ENCODE data around the gene ZNF593OS.
A peak's percentile ranks its signal among the peaks of the same experiment; 100 is the strongest.

The ZNF593OS gene

DNA sequence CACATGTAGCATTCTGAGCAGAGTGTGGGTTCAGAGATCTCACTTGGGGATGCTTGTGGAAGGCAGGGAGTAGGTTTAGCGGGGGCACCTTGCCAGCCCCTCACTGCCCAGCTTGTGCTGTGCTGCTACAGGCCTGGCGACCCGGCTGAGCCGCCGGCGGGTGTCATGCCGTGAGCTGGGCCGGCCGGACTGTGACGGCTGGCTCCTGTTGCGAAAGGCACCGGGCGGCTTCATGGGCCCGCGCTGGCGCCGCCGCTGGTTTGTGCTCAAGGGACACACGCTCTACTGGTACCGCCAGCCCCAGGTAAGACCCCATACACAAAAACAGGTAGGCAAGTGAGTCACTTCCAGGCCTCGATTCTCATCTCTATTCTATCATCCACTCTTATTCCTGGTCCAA is 13.3 kb upstream of the ZNF593OS start:
- no peak for DNase-seq (ENCODE audit: low read depth in 2 of 3, low spot score in 2 of 3)

DNA sequence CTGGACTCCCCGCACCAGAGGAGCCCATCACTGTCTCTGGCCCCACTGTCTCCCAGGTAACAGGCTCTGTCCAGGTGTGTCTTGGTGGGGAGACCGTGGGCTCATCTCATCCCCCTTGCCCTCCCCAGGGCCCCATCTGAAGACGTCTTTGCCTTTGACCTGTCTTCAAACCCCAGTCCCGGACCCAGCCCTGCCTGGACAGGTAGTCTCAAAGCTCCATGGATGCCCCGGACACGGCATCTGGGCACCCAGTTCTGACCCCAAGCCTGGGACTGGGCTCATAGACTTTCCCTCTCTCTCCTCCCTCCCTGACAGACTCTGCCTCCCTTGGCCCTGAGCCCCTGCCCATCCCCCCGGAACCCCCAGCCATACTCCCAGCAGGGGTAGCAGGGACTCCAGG is 12.5 kb upstream of the ZNF593OS start:
- DNase-seq (ENCODE audit: low read depth in 2 of 3, low spot score in 2 of 3): no peak

DNA sequence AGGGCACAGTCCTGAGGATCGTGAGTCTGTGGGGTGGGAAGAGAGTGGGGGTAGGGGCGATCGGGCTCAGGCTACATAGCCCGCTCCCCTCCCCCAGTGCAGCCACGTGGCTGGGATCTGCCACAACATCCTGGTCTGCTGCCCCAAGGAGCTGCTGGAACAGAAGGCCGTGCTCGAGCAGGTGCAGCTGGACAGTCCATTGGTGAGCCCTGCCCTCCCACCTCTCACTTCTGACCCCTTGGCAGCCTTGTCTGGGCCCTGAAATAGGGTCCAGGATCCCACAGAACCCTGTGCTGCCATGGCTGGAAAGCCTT is 10.7 kb upstream of the ZNF593OS start:
- DNase-seq (ENCODE audit: low read depth in 2 of 3, low spot score in 2 of 3): no peak

DNA sequence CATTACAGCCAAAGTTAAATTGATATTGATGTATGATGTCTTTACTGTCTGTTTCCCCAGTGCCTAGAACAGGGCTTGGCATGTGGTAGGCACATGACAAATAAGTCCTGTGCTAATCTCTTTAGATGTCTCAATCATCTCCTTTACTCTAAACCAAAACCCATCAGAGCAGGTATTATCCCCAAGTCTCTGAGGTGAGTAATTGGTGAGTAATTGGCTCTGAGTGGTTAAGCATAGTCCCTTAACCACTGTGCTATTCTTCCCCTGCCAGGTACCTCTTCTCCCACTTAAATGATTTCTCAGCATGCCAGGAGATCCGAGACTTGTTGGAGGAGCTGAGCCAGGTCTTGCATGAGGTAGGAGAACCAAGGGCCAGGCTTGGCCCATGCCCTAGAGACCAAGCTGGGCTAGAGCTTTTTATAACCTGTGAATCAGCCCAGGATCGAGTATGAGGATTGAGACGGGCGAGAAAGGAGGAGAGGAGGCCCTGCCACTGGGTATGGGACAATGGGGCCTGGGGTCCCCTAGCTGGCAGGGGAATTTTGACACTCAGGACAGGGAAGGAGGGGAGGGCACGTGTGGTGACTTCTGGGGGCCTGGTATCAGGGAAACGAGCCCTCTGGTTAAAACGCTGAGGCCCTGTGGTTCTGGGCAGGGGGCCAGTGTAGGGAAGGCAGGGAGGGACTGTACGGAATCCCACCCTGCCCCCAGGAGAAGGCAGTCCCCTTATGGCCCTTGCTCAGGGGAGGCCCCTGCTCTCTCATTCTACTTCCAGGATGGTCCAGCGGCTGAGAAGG is 10.2 kb upstream of the ZNF593OS start:
- DNase-seq (ENCODE audit: low read depth in 2 of 3, low spot score in 2 of 3): no peak

DNA sequence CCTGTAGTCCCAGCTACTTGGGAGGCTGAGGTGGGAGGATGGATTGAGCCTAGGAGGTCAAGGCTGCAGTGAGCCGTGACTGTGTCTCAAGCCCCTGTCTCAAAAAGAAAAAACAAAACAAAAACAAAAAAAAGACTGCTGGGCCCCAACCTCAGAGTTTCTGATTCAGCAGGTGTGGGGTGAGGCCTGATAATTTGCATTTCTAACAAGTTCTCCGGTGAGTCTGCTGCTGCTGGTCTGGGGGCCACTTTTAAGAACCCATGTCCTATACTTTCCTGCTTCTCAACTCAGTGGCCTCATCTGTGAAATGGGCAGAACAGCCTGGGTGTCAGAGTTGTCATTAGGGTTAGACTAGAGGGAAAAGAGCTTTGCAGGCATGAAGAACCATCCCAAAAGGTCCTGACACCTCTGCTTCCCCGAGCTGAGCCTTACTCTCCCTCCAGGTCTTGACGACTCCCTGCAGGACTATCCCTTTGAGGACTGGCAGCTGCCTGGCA is 8.4 kb upstream of the ZNF593OS start:
- DNase-seq (ENCODE audit: low read depth in 2 of 3, low spot score in 2 of 3): no peak

DNA sequence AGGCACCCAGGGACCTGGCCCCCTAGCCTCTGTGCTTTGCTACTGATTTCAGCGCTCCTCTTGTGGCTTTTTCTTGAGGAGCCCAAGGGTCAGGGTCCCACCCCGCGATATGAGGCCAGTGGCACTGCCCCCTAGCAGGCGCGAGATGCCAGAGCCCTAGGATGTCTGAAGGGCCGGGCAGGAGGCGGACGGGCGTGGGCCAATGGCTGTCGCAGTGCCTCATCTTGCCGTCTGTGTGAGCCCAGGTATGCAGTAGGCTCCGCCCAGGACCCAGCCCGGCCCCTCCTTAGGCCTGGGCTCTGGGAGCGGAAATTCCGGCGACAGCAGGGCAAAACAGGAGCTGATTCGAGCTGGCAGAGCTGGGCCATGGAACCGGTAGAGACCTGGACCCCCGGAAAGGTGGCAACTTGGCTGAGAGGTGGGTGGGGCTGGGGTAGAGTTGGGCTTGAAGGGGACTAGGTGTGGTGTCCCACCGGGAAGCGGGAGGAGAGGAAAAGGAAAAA is 5.6 kb upstream of the ZNF593OS start, which contains the start of gene CNKSR1:
CNKSR1 (plus strand) TSS at position 310 of the 503 bp plus-strand sequence; CDS start at position 367, 57 bp downstream.
- no peak for DNase-seq (ENCODE audit: low read depth in 2 of 3, low spot score in 2 of 3)

DNA sequence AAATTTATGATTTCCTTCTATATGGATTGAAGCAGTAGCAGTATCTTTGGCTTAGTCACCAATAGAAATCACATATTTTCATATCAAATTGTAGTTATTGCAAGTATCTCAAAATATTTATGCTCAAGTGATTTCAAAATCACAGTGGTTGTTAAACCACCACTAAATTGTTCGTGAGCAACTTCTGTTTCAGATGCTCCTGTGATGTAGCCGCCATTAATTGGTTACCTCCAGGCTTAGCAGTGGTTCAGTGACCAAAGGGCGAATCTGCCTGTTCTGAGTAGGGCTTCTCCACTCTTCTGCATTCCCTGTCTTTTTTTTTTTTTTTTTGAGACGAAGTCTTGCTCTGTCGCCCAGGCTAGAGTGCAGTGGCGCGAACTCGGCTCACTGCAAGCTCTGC is 3.7 kb upstream of the ZNF593OS start:
- DNase-seq (ENCODE audit: low read depth in 2 of 3, low spot score in 2 of 3): no peak

DNA sequence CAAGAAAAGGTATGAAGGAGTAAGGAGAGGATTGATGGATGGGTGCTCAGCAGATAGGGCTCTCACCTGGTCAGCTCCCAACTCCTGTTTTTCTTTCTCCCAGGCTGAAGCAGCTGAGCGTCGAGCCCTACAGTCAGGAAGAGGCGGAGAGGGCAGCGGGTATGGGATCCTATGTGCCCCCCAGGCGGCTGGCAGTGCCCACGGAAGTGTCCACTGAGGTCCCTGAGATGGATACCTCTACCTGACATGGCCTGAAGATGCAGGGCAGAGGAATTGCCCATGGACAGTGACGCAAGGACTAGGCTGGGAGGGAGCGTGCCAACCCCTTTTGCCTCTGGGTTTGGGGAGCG is 1.2 kb downstream of the ZNF593OS start:
- no peak for DNase-seq (ENCODE audit: low read depth in 2 of 3, low spot score in 2 of 3)

DNA sequence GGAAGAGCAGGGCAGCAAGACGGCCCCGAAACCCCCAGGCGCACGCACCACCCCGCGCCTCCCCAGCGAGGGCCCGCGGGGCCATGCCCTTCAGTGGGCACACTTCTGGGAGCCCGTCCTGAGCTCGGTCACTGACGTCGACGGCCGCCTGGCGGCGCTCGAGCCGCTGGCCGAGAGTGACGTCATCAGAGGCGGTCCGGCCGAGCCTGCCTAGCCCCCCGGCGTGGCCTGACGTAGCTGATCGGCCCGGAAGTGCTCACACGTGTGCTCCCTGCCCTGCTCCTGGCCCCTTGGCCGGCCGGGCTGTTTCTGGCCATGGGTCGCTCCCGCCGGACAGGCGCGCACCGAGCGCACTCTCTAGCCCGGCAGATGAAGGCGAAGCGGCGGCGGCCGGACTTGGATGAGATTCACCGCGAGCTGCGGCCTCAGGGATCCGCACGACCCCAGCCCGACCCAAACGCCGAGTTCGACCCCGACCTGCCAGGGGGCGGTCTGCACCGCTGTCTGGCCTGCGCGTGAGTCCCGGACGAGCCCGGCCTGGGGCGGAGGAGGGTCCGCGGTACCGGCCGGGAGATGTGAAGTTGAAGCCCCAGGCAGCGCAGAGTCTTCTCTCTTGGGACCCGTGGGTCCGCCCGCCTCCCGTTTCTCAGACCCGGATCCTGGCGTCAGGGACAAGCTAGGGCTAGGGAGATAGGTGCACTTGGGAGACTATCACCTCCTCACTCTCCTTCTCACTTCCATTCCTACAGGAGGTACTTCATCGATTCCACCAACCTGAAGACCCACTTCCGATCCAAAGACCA is 1.8 kb downstream of the ZNF593OS start, which contains the start of gene ZNF593:
ZNF593 (plus strand) TSS at position 240 of the 803 bp plus-strand sequence; CDS start at position 316, 76 bp downstream.
- DNase-seq (ENCODE audit: low read depth in 2 of 3, low spot score in 2 of 3): peak; percentile 76 to 86 (median 85)

DNA sequence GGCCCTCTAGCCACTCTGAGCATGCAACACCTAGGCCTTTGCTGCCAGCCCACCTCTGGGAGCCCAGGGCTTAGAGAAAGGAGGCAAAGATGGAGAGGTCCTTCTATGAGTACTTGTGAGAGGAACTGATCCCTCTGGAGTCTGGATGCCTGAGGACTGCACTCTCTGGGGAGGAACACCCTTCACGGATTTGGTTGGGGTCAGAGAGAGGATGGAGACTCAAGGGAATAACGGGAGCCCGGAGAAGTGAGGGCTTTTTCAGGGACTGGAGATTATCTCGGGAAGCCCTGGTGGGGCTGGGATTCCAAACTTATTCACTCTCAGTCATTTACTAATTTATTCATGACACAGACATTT is 2.5 kb downstream of the ZNF593OS start:
- no peak for DNase-seq (ENCODE audit: low read depth in 2 of 3, low spot score in 2 of 3)

DNA sequence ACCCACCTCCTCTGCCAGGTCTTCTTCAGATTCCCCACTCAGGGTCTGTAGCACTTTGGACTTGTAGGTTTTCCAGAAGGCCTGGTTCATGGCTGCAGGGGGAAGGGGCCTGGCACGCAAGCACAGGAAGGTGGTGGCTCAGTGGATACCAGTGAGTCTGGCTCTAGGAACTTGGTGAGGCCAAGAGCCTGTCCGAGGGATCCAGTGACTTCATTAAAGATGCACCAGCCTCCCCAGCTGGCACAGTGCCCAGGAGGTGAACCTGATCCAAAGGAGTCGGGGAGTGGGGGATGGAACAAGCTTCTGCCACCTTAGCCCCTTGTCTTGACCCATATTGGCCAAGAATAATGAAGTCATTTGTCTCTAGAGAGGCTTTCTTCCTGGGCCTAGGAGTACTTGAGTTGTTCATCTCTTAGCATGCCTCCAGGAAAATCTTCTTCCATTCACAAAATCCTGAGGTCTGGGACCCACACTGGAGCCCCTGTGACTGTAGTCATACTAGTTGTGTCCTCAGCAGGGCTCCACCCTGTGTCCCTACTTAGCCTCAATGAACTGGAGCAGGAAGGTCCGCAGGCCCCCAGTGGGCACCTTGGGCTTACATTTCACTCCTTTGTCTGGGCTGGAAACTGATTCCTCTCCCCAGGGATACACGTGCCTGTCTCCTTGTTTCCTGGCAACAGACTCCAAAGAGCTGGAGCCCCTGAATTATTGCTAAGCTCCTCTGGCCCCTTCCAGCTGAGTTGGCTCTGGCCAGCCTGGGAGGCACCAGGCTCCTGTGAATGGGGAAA is 3.0 kb downstream of the ZNF593OS start, which contains the start of gene C1orf232:
C1orf232 (minus strand) TSS at position 554 of the 788 bp plus-strand sequence; CDS start at position 90, 464 bp downstream.
- DNase-seq (ENCODE audit: low read depth in 2 of 3, low spot score in 2 of 3): no peak

DNA sequence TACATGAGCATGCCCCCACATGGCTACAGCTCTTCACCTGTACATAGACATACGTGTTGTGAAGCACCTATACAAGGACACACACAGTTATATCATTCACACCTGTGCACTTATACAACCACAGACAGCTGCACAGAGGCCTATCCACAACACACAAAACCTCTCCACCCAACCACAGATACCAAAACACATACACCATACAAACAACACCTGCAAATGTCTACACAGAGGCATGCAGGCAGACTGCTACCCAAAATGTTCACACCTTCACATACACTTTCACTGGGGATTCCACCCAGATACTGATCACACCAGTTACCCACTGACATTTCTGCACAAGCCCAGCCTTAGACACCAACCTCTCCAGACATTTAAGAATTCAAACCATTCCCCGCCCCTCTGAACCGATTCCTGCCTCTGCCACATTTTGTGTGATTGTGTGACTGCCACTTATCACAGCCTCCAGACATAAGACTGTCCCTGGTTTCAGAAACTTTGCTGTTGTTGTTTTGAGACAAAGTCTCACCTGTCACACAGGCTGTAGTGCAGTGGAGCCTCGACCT is 4.8 kb downstream of the ZNF593OS start:
- DNase-seq (ENCODE audit: low read depth in 2 of 3, low spot score in 2 of 3): no peak

DNA sequence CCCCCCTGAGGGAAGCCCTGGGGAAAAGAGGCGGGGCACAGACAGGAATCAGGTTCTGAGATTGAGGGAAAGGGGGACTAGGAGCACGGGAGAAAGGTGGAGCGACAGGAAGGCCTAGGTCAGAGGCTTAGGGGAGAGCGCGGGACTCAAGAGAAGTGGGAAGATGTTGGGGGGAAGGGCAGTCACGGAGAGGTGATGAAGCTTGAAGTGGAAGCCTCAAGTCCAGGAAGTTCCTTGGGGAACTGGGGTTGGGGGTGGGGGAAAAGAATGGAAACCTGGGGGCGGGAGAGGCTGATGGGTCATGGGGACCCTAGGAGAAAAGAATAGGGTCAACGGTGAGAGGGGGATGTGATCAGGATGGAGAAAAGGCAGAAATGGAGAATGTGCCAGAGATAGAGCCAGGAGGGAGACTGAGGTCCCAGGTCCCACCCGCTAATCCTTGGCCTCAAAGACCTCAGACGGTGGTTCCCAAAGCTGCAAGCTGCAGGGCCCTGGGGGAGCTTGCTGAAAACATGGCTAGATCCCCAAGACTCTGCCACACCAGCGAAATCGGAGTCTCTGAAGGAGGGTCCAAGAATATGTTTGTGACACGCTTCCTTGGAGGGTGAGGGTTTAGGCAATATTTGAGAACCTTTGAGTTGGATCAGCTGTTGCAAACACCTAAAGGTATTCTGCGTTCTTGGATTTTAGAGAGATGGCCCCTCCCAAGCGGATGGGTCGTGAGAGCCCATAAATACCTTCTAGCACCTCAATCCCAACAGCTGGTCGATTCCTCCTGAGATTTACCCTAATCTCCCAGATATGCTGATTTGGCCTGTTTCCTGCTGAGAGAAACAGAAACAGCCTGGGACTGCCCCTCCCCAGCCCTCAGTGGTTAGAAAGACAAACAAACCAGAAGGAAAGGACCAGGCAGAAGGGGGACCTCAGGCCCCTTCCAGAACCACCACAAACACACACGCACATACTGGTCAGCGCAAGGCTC is 6.5 kb downstream of the ZNF593OS start:
- DNase-seq (ENCODE audit: low read depth in 2 of 3, low spot score in 2 of 3): no peak

DNA sequence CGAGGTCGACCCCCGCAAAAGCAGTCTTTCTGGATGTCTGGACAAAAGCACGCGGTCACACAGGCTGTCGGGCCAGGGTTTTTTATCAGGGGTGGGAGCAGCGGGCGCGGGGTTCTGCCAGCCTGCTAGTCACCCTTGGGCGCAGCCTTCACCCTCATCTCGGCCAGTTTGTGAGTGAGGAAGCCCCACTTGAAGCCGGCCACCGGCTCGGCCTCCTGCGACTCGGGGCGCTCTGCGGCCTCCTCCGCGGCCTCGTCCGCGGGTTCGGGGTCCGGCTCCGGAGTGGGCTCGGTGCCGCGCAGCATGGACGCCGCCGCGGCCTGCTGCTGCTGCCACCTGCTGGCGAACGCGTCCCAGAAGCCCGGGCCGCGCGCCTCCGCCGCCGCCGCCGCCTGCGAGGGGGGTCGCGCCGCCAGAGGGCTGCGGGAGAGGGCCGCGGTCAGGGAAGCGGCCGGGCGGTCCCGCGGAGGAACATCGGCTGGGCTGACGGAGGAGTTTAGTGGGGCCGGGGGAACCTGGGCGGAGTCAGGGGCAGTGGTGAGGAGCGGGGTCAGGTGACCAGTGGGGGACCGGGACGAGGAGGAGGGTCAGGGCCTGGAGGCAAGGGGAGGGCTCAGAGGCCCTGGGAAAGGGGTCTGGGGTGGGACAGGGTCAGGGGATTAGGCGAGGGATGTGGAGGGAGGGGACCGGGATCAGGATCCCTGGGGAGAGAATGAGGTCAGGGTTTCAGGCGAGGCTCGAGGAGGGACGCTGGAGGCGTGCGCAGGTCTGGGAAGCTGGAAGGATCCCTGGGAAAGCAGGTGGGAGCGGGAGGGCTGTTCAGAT is 7.4 kb downstream of the ZNF593OS start:
- peak in 2 of 3 experiments; percentile 23 to 40 for DNase-seq (ENCODE audit: low read depth in 2 of 3, low spot score in 2 of 3)

DNA sequence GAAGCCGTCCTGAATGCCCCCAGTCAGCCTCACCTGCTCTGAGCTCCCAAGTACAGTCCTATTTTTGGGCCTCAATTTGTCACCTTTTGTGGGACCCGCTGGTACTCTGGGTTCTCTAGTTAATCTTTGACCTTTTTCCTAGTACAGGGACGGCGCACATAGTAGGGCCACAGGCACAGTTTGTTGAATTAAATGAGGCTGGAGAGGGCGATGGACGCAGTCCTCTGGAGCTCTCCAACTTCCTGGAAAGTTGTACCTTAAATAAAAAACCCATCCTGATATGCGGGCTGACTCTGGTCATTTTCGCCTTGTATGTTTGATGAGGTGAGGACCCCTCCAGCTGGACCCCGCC is 8.0 kb downstream of the ZNF593OS start:
- DNase-seq (ENCODE audit: low read depth in 2 of 3, low spot score in 2 of 3): no peak

DNA sequence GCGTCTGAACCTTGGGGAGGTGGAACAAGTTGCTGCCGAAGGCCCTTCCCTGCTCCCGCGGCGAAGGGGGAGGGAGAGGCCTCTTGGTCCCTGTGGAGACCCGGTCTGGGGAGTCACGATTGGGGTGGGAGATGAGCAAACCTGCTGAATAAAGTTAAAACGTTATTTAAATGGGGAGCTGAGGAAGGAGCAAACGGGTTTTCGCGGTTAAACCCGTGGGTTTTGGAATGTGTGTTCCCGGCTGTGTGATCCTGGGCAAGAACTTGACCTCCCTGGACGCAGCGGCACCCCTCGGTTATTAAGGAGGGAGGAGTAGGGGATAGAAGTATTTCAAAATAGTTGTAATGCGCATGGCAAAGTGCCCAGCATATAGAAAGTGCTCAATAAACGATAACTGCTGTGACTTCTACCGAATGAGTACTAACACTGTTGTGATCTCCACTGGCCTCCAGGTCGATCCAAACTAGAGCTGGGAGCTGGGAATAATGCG is 9.4 kb downstream of the ZNF593OS start:
- no peak for DNase-seq (ENCODE audit: low read depth in 2 of 3, low spot score in 2 of 3)

DNA sequence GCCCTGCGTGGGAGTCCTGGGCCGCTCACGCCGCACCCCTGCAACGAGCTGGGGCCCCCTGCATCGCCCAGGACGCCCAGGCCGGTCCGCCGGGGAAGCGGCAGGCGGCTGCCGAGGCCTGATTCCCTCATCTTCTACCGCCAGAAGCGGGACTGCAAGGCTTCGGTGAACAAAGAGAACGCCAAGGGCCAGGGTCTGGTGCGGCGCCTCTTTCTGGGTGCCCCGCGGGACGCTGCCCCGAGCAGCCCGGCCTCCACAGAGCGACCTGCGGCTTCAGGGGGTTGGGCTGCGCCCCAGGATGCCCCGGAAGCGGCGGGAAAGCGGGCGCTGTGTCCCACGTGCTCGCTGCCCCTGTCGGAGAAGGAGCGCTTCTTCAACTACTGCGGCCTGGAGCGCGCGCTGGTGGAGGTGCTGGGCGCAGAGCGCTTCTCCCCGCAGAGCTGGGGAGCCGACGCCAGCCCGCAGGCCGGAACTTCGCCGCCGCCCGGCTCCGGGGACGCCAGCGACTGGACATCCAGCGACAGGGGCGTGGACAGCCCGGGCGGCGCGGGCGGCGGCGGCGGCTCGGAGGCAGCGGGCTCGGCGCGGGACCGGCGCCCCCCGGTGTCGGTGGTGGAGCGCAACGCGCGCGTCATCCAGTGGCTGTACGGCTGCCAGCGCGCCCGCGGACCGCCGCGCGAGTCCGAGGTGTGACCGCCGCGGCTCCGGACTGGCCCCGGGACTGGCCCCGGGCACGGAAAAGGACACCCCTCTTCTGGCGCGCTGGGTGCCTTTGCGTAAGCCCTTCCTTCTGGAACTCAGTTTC is 10.0 kb downstream of the ZNF593OS start:
- DNase-seq (ENCODE audit: low read depth in 2 of 3, low spot score in 2 of 3): peak in 1 of 3 experiments; percentile 17
